ENCODE results near the gene GOLPH3. TPM values are rescaled to one million over a fixed set of nuclear protein-coding genes. Genes with fewer than 3 reads are reported as not detected.
"Not testable (repeated sequence)": the region's sequence is repeated elsewhere in the genome, so short reads cannot be mapped to it uniquely, and the experiment has no call there.

Gene GOLPH3
- total RNA-seq, 2 donors from 2014 or later, result 118 to 259 TPM

DNA sequence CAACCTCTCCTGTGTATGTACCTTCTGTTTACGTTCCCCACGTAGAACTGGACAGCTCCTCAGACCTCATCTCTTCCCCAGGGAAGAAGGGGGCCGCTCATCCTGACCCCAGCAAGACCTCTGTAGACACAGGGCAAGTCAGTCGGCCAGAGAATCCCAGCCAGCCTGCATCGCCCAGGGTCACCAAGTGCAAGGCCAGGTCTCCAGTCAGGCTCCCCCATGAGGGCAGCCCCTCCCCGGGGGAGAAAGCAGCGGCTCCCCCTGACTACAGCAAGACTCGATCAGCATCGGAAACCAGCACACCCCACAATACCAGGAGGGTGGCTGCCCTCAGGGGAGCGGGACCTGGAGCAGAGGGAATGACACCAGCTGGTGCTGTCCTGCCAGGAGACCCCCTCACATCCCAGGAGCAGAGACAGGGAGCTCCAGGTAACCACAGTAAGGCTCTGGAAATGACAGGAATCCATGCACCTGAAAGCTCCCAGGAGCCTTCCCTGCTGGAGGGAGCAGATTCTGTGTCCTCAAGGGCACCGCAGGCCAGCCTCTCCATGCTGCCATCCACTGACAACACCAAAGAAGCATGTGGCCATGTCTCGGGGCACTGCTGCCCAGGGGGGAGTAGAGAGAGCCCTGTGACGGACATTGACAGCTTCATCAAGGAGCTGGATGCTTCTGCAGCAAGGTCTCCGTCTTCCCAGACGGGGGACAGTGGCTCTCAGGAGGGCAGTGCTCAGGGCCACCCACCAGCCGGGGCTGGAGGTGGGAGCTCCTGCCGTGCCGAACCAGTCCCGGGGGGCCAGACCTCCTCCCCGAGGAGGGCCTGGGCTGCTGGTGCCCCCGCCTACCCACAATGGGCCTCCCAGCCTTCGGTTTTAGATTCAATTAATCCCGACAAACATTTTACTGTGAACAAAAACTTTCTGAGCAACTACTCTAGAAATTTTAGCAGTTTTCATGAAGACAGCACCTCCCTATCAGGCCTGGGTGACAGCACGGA is 86.7 kb downstream of the GOLPH3 start:
- Histone ChIP-seq H3K27ac (no peak overlapping the region), H3K36me3 (no peaks in the 10 kb centered on the region), H3K27me3 (replicated peaks; ENCODE audit: insufficient read depth) (no peaks in the 10 kb centered on the region), H3K4me1 (replicated peaks) (no peaks in the 10 kb centered on the region), H3K9me3 (no peaks in the 10 kb centered on the region), H3K4me3 (no peak overlapping the region)
- no peak for DNase-seq (ENCODE audit: low spot score)
- 91% methylated on average over 24 of the region's 24 CpGs for WGBS
- intact Hi-C loops (cut with DNase I), result no loop called here
- no peak for TF ChIP-seq POLR2A (IDR thresholded peaks at IDR 0.05)
- TF ChIP-seq CTCF (IDR thresholded peaks at IDR 0.05), result no peak
- TF ChIP-seq POLR2AphosphoS5 (IDR thresholded peaks at IDR 0.05), result no peak

DNA sequence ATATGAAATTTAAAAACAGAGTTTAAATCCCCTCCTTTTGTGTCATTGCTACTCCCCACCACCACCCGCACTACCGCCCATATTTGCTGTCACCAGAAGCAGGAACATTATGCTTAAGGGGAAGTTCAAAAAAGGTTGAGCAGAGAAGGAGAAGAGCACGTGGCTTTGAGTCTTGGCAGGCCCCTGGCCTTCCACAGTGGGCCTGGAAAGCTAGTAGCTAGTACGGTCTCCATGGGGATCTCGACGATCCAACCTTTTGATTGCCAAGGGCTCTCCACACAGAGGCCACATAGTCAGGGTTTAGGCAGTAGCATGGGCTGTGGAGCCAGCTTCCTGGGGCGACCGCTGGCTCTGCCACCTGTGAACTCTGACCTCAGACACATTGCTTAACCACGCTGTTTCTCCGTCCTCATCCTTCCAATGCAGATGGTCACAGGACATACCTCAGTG is 90.1 kb downstream of the GOLPH3 start:
- Histone ChIP-seq H3K4me1 (replicated peaks) (no peaks in the 10 kb centered on the region), H3K36me3 (no peaks in the 10 kb centered on the region), H3K27me3 (replicated peaks; ENCODE audit: insufficient read depth) (no peaks in the 10 kb centered on the region), H3K27ac (no peak overlapping the region), H3K9me3 (no peaks in the 10 kb centered on the region), H3K4me3 (no peak overlapping the region)
- no peak for DNase-seq (ENCODE audit: low spot score)
- TF ChIP-seq CTCF (IDR thresholded peaks at IDR 0.05) (no peak), POLR2A (IDR thresholded peaks at IDR 0.05) (no peak), POLR2AphosphoS5 (IDR thresholded peaks at IDR 0.05) (no peak)
- 91% methylated on average over 10 of the region's 10 CpGs for WGBS
- intact Hi-C loops (cut with DNase I), result no loop called here

- 77% methylated on average over 4 of the region's 4 CpGs for WGBS
- Histone ChIP-seq H3K27me3 (replicated peaks; ENCODE audit: insufficient read depth) (no peaks in the 10 kb centered on the region), H3K4me1 (replicated peaks) (no peaks in the 10 kb centered on the region), H3K36me3 (no peaks in the 10 kb centered on the region), H3K4me3 (no peak overlapping the region), H3K27ac (no peak overlapping the region), H3K9me3 (no peaks in the 10 kb centered on the region)
- TF ChIP-seq POLR2AphosphoS5 (IDR thresholded peaks at IDR 0.05) (no peak), CTCF (IDR thresholded peaks at IDR 0.05) (no peak)
- intact Hi-C loops (cut with DNase I), result no loop called here
- no peak for DNase-seq (ENCODE audit: low spot score)
These were observed 91.4 kb downstream of the GOLPH3 start for GRCh38 chr5:32082701-32083100.

GRCh38 chr5:32080565-32080964 is 93.6 kb downstream of the GOLPH3 start:
- H3K9me3 ChIP-seq; H3K4me3 ChIP-seq; H3K4me1 ChIP-seq (replicated peaks); H3K27ac ChIP-seq; DNase-seq (ENCODE audit: low spot score); intact Hi-C loops (cut with DNase I); H3K36me3 ChIP-seq; H3K27me3 ChIP-seq (replicated peaks; ENCODE audit: insufficient read depth): not testable (repeated sequence)
- WGBS, result 100% methylated on average over 1 of the region's 1 CpG

- H3K36me3 ChIP-seq; H3K9me3 ChIP-seq; H3K27ac ChIP-seq; DNase-seq (ENCODE audit: low spot score); H3K27me3 ChIP-seq (replicated peaks; ENCODE audit: insufficient read depth); H3K4me1 ChIP-seq (replicated peaks); H3K4me3 ChIP-seq: not testable (repeated sequence)
- intact Hi-C loops (cut with DNase I), result loop anchor here (5.0 kb wide), 1 partner anchor 252 kb away; no protein-coding TSS in a partner anchor
- 92% methylated on average over 6 of the region's 6 CpGs for WGBS
These were observed 95.3 kb downstream of the GOLPH3 start for GRCh38 chr5:32078855-32079254.

Measured in prostate gland (tissue), 2 donors.